ENCODE data around the gene DDX56.
"Not testable (repeated sequence)": the region's sequence is repeated elsewhere in the genome, so short reads cannot be mapped to it uniquely, and the experiment has no call there.

The DDX56 gene

DNA sequence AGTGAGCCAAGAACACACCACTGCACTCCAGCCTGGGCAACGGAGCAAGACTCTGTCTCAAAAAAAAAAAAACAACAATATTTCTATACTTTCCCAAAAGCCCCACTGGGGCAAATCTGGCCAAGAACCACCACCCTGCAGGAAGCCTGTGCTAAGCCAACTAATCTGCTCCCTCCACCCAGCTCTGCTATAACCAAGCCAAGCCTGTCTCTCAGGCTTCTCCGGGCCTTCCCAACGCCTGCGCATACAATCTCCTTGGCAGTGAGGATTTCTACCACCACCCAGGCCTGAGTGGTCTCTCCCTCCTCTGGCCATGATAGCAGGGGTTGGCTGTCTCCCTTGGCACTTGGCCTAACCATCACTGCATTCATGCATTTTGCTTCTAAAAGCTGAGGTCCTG is 14.2 kb downstream of the DDX56 start:
- Histone ChIP-seq H3K27me3 (ENCODE audit: insufficient read depth, low read length, poor library complexity, severe bottlenecking) (no peaks in the 10 kb centered on the region), H3K9me3 (ENCODE audit: insufficient read depth, low read depth, low read length) (no peaks in the 10 kb centered on the region), H3K4me2 (ENCODE audit: low read depth, low read length, poor library complexity, severe bottlenecking) (no peak overlapping the region), H3K4me1 (ENCODE audit: insufficient read depth, low read length, poor library complexity, severe bottlenecking) (no peaks in the 10 kb centered on the region), H4K20me1 (ENCODE audit: insufficient read depth, low read length, poor library complexity, severe bottlenecking) (no peaks in the 10 kb centered on the region), H3K9ac (ENCODE audit: low read depth, low read length, poor library complexity, severe bottlenecking) (no peak overlapping the region), H2AFZ (ENCODE audit: low read length) (no peak overlapping the region), H3K36me3 (ENCODE audit: insufficient read depth, low read length) (peaks cover 2% of the 10 kb centered on the region; the same call in 1 of the 2 replicates), H3K4me3 (ENCODE audit: low read length, poor library complexity, severe bottlenecking) (no peak overlapping the region), H3K79me2 (ENCODE audit: insufficient read depth, low read length) (no peaks in the 10 kb centered on the region), H3K9me2 (replicated peaks; ENCODE audit: low read depth, low read length) (no peaks in the 10 kb centered on the region), H3F3A (ENCODE audit: low read depth) (no peaks in the 10 kb centered on the region)
- TF ChIP-seq, protein P1, sequence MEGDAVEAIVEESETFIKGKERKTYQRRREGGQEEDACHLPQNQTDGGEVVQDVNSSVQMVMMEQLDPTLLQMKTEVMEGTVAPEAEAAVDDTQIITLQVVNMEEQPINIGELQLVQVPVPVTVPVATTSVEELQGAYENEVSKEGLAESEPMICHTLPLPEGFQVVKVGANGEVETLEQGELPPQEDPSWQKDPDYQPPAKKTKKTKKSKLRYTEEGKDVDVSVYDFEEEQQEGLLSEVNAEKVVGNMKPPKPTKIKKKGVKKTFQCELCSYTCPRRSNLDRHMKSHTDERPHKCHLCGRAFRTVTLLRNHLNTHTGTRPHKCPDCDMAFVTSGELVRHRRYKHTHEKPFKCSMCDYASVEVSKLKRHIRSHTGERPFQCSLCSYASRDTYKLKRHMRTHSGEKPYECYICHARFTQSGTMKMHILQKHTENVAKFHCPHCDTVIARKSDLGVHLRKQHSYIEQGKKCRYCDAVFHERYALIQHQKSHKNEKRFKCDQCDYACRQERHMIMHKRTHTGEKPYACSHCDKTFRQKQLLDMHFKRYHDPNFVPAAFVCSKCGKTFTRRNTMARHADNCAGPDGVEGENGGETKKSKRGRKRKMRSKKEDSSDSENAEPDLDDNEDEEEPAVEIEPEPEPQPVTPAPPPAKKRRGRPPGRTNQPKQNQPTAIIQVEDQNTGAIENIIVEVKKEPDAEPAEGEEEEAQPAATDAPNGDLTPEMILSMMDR (conservative IDR thresholded peaks at IDR 0.05; ENCODE audit: low read length) = no peak
- no peak for TF ChIP-seq EZH2phosphoT487 (IDR thresholded peaks at IDR 0.05; ENCODE audit: borderline replicate concordance)

DNA sequence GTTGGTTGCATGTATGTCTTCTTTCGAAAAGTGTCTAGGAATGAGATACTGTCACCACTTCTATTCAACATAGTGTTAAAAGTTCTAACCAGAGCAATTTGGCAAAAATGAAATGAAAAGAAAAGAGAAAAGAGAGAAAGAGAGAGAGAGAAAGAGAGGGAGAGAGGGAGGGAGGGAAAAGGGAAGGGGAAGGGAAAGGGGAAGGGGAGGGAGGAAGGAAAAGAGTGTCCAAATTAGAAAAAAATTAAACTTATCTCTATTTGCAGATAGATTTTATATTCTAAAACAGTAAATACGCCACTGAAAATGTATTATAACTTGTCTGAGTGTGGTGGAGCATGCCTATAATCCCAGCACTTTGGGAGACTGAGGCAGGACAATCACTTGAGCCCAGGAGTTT is 16.2 kb downstream of the DDX56 start:
- Histone ChIP-seq H3K4me2 (ENCODE audit: low read depth, low read length, poor library complexity, severe bottlenecking) (no peak overlapping the region), H3K27me3 (ENCODE audit: insufficient read depth, low read length, poor library complexity, severe bottlenecking) (no peaks in the 10 kb centered on the region), H3F3A (ENCODE audit: low read depth) (no peaks in the 10 kb centered on the region), H2AFZ (ENCODE audit: low read length) (no peak overlapping the region), H3K4me1 (ENCODE audit: insufficient read depth, low read length, poor library complexity, severe bottlenecking) (no peaks in the 10 kb centered on the region), H3K9me2 (replicated peaks; ENCODE audit: low read depth, low read length) (no peaks in the 10 kb centered on the region), H3K9ac (ENCODE audit: low read depth, low read length, poor library complexity, severe bottlenecking) (no peak overlapping the region), H3K79me2 (ENCODE audit: insufficient read depth, low read length) (no peaks in the 10 kb centered on the region), H4K20me1 (ENCODE audit: insufficient read depth, low read length, poor library complexity, severe bottlenecking) (no peaks in the 10 kb centered on the region), H3K4me3 (ENCODE audit: low read length, poor library complexity, severe bottlenecking) (no peak overlapping the region), H3K9me3 (ENCODE audit: insufficient read depth, low read depth, low read length) (no peaks in the 10 kb centered on the region), H3K36me3 (ENCODE audit: insufficient read depth, low read length) (no peaks in the 10 kb centered on the region)
- no peak for TF ChIP-seq EZH2phosphoT487 (IDR thresholded peaks at IDR 0.05; ENCODE audit: borderline replicate concordance)
- TF ChIP-seq, protein P1 (conservative IDR thresholded peaks at IDR 0.05; ENCODE audit: low read length) = no peak

DNA sequence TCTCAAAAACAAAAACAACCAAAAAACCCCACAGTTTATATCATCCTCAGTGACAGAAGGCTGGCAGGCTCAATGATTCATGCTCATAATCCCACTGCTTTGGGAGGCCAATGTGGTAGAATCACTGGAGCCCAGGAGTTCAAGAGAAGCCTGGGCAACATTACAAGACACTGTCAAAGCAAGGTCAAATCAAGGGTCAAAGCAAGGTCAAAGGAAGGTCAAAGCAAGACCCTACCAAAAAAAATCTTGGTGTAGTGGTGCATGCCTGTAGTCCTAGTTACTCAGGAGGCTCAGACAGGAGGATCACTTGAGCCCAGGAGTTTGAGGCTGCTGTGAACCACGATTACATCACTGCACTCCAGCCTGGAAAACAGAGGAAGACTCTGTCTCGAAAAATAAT is 18.4 kb downstream of the DDX56 start:
- no peaks in the 10 kb centered on the region for H3K36me3 ChIP-seq (ENCODE audit: insufficient read depth, low read length)
- TF ChIP-seq, protein P1 (conservative IDR thresholded peaks at IDR 0.05; ENCODE audit: low read length) = no peak
- no peak for TF ChIP-seq EZH2phosphoT487 (IDR thresholded peaks at IDR 0.05; ENCODE audit: borderline replicate concordance)
- H3K9me2 ChIP-seq (replicated peaks; ENCODE audit: low read depth, low read length) = no peaks in the 10 kb centered on the region
- H3K9ac ChIP-seq (ENCODE audit: low read depth, low read length, poor library complexity, severe bottlenecking) = no peak overlapping the region
- no peaks in the 10 kb centered on the region for H4K20me1 ChIP-seq (ENCODE audit: insufficient read depth, low read length, poor library complexity, severe bottlenecking)
- H3F3A ChIP-seq (ENCODE audit: low read depth) = no peaks in the 10 kb centered on the region
- H3K4me1 ChIP-seq (ENCODE audit: insufficient read depth, low read length, poor library complexity, severe bottlenecking) = no peaks in the 10 kb centered on the region
- no peaks in the 10 kb centered on the region for H3K9me3 ChIP-seq (ENCODE audit: insufficient read depth, low read depth, low read length)
- H3K4me2 ChIP-seq (ENCODE audit: low read depth, low read length, poor library complexity, severe bottlenecking) = no peak overlapping the region
- H3K4me3 ChIP-seq (ENCODE audit: low read length, poor library complexity, severe bottlenecking) = no peak overlapping the region
- no peaks in the 10 kb centered on the region for H3K27me3 ChIP-seq (ENCODE audit: insufficient read depth, low read length, poor library complexity, severe bottlenecking)
- H3K79me2 ChIP-seq (ENCODE audit: insufficient read depth, low read length) = no peaks in the 10 kb centered on the region
- no peak overlapping the region for H2AFZ ChIP-seq (ENCODE audit: low read length)

DNA sequence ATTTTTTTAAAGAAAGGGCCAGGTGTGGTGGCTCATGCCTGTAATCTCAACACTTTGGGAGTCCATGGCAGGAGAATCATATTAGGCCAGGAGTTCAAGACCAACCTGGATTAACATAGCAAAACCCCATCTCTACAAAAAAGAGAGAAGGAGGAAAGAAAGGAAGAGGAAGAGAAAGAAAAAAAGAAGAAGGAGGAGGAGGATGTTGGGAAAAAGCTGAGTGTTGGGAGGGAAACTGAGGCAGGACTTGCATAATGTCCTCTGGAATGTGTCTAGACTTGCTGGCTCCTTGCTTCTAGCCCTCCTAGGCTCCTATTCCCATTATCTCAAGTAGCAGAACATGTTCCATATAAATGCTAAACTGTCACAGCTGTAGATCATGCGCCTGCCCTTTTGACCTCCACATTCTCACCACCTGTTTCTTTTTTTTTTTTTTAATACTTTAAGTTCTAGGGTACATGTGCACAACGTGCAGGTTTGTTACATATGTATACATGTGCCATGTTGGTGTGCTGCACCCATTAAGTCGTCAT is 21.2 kb downstream of the DDX56 start:
- H3K9me3 ChIP-seq (ENCODE audit: insufficient read depth, low read depth, low read length); H3F3A ChIP-seq (ENCODE audit: low read depth); H3K4me1 ChIP-seq (ENCODE audit: insufficient read depth, low read length, poor library complexity, severe bottlenecking); H3K4me3 ChIP-seq (ENCODE audit: low read length, poor library complexity, severe bottlenecking); H3K36me3 ChIP-seq (ENCODE audit: insufficient read depth, low read length); H3K9ac ChIP-seq (ENCODE audit: low read depth, low read length, poor library complexity, severe bottlenecking); H4K20me1 ChIP-seq (ENCODE audit: insufficient read depth, low read length, poor library complexity, severe bottlenecking); H3K79me2 ChIP-seq (ENCODE audit: insufficient read depth, low read length); H2AFZ ChIP-seq (ENCODE audit: low read length); H3K27me3 ChIP-seq (ENCODE audit: insufficient read depth, low read length, poor library complexity, severe bottlenecking); H3K4me2 ChIP-seq (ENCODE audit: low read depth, low read length, poor library complexity, severe bottlenecking); H3K9me2 ChIP-seq (replicated peaks; ENCODE audit: low read depth, low read length): not testable (repeated sequence)
